Measurements from ENCODE around the gene ASB10. TPM values are rescaled to one million over a fixed set of nuclear protein-coding genes. Genes with fewer than 3 reads are reported as not detected.

The ASB10 gene
- total and polyA plus RNA-seq, 2 of the 8 experiments (the other 6 are each of a cell fraction or from before 2014, with no cell fraction given), result not detected

- no peak for TF ChIP-seq MAX (IDR thresholded peaks at IDR 0.05)
- TF ChIP-seq SUZ12 (IDR thresholded peaks at IDR 0.05; ENCODE audit: low read length), result no peak
- TF ChIP-seq, protein P1, sequence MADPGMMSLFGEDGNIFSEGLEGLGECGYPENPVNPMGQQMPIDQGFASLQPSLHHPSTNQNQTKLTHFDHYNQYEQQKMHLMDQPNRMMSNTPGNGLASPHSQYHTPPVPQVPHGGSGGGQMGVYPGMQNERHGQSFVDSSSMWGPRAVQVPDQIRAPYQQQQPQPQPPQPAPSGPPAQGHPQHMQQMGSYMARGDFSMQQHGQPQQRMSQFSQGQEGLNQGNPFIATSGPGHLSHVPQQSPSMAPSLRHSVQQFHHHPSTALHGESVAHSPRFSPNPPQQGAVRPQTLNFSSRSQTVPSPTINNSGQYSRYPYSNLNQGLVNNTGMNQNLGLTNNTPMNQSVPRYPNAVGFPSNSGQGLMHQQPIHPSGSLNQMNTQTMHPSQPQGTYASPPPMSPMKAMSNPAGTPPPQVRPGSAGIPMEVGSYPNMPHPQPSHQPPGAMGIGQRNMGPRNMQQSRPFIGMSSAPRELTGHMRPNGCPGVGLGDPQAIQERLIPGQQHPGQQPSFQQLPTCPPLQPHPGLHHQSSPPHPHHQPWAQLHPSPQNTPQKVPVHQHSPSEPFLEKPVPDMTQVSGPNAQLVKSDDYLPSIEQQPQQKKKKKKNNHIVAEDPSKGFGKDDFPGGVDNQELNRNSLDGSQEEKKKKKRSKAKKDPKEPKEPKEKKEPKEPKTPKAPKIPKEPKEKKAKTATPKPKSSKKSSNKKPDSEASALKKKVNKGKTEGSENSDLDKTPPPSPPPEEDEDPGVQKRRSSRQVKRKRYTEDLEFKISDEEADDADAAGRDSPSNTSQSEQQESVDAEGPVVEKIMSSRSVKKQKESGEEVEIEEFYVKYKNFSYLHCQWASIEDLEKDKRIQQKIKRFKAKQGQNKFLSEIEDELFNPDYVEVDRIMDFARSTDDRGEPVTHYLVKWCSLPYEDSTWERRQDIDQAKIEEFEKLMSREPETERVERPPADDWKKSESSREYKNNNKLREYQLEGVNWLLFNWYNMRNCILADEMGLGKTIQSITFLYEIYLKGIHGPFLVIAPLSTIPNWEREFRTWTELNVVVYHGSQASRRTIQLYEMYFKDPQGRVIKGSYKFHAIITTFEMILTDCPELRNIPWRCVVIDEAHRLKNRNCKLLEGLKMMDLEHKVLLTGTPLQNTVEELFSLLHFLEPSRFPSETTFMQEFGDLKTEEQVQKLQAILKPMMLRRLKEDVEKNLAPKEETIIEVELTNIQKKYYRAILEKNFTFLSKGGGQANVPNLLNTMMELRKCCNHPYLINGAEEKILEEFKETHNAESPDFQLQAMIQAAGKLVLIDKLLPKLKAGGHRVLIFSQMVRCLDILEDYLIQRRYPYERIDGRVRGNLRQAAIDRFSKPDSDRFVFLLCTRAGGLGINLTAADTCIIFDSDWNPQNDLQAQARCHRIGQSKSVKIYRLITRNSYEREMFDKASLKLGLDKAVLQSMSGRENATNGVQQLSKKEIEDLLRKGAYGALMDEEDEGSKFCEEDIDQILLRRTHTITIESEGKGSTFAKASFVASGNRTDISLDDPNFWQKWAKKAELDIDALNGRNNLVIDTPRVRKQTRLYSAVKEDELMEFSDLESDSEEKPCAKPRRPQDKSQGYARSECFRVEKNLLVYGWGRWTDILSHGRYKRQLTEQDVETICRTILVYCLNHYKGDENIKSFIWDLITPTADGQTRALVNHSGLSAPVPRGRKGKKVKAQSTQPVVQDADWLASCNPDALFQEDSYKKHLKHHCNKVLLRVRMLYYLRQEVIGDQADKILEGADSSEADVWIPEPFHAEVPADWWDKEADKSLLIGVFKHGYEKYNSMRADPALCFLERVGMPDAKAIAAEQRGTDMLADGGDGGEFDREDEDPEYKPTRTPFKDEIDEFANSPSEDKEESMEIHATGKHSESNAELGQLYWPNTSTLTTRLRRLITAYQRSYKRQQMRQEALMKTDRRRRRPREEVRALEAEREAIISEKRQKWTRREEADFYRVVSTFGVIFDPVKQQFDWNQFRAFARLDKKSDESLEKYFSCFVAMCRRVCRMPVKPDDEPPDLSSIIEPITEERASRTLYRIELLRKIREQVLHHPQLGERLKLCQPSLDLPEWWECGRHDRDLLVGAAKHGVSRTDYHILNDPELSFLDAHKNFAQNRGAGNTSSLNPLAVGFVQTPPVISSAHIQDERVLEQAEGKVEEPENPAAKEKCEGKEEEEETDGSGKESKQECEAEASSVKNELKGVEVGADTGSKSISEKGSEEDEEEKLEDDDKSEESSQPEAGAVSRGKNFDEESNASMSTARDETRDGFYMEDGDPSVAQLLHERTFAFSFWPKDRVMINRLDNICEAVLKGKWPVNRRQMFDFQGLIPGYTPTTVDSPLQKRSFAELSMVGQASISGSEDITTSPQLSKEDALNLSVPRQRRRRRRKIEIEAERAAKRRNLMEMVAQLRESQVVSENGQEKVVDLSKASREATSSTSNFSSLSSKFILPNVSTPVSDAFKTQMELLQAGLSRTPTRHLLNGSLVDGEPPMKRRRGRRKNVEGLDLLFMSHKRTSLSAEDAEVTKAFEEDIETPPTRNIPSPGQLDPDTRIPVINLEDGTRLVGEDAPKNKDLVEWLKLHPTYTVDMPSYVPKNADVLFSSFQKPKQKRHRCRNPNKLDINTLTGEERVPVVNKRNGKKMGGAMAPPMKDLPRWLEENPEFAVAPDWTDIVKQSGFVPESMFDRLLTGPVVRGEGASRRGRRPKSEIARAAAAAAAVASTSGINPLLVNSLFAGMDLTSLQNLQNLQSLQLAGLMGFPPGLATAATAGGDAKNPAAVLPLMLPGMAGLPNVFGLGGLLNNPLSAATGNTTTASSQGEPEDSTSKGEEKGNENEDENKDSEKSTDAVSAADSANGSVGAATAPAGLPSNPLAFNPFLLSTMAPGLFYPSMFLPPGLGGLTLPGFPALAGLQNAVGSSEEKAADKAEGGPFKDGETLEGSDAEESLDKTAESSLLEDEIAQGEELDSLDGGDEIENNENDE (IDR thresholded peaks at IDR 0.05; ENCODE audit: insufficient replicate concordance, low read length), result no peak
- TF ChIP-seq TAF7 (optimal IDR thresholded peaks at IDR 0.05; ENCODE audit: borderline replicate concordance, low read depth, low read length), result no peak
- TF ChIP-seq SIX5 (IDR thresholded peaks at IDR 0.05; ENCODE audit: low read depth, low read length), result no peak
Measured at GRCh38 chr7:151128716-151129115, 58.3 kb downstream of the ASB10 start (continued).
